ENCODE measurements around the gene CACNG3.

- TF ChIP-seq GATA3 (IDR thresholded peaks at IDR 0.05; ENCODE audit: low read depth, low read length) = no peak
- no peak for TF ChIP-seq GATA2 (IDR thresholded peaks at IDR 0.05; ENCODE audit: low read depth, low read length)
These were observed 1.8 kb downstream of the CACNG3 start for GRCh38 chr16:24257958-24258357.

Measured in SH-SY5Y (cell line).